ELR (cell line): Measurements from ENCODE around the gene WAPL.
"Not testable (repeated sequence)": the region's sequence is repeated elsewhere in the genome, so short reads cannot be mapped to it uniquely, and the experiment has no call there.

Experiments
- DNase-seq: peaks from one replicate; pipeline ENCODE4 v3.0.0-alpha.2; 2015; ENCODE audit warnings: low read depth

The WAPL gene

GRCh38 chr10:86410542-86411124 is 111.0 kb downstream of the WAPL start:
- DNase-seq = peak; percentile 79

- no peak for DNase-seq
Measured at GRCh38 chr10:86409183-86409582, 112.4 kb downstream of the WAPL start.

- DNase-seq = no peak
Measured at GRCh38 chr10:86403183-86403797, 118.3 kb downstream of the WAPL start.

- peak; percentile 23 for DNase-seq
Measured at GRCh38 chr10:86402283-86402941, 119.2 kb downstream of the WAPL start.

GRCh38 chr10:86401588-86402282 is 119.9 kb downstream of the WAPL start:
- no peak for DNase-seq

GRCh38 chr10:86400705-86401587 is 120.6 kb downstream of the WAPL start:
- DNase-seq = peak; percentile 64

- DNase-seq = peak; percentile 97
Measured at GRCh38 chr10:86399879-86400704, 121.5 kb downstream of the WAPL start.

GRCh38 chr10:86399514-86399878 is 122.1 kb downstream of the WAPL start:
- DNase-seq = no peak

- no peak for DNase-seq
Measured at GRCh38 chr10:86397120-86397519, 124.5 kb downstream of the WAPL start.

- no peak for DNase-seq
Measured at GRCh38 chr10:86393862-86394455, 127.6 kb downstream of the WAPL start.

- no peak for DNase-seq
Measured at GRCh38 chr10:86393362-86393761, 128.2 kb downstream of the WAPL start.

- DNase-seq = no peak
Measured at GRCh38 chr10:86392723-86393094, 128.9 kb downstream of the WAPL start.

GRCh38 chr10:86391986-86392722 is 129.4 kb downstream of the WAPL start:
- DNase-seq = no peak

- DNase-seq = no peak
Measured at GRCh38 chr10:86391236-86391840, 130.3 kb downstream of the WAPL start.

GRCh38 chr10:86390337-86391120 is 131.1 kb downstream of the WAPL start:
- DNase-seq = no peak

GRCh38 chr10:86389441-86390193 is 132.0 kb downstream of the WAPL start:
- no peak for DNase-seq

GRCh38 chr10:86389109-86389440 is 132.5 kb downstream of the WAPL start:
- not testable (repeated sequence) for DNase-seq

- no peak for DNase-seq
Measured at GRCh38 chr10:86388119-86388704, 133.4 kb downstream of the WAPL start.
